Tibial artery (tissue), 4 donors: ENCODE data around the gene IQGAP2.

Source experiments
- DNase-seq, 2 donors: peaks; one replicate each; pipeline ENCODE4 v3.0.0-alpha.2; 2019
- H3K27ac ChIP-seq, 2 donors: fragments of 200-600 bp; sonication (generic) in 1 of 2; 1 replicate in 1 of 2; 2 replicates in 1 of 2; pipeline ENCODE4 v1.5.1; 2018 to 2019; ENCODE audit warnings: mild to moderate bottlenecking in 1 of 2
- H3K27me3 ChIP-seq, 2 donors: fragments of 200-600 bp; sonication (generic) in 1 of 2; one replicate each; pipeline versions ENCODE4 v1.5.1 to v1.6.0; 2016 to 2019
- H3K36me3 ChIP-seq, 3 donors: fragments of 200-600 bp; sonication (generic) in 2 of 3; one replicate each; pipeline ENCODE4 v1.5.1; 2016 to 2019; ENCODE audit warnings: mild to moderate bottlenecking in 2 of 3
- H3K4me1 ChIP-seq, 4 donors: fragments of 200-600 bp; sonication (generic) in 2 of 4; 1 replicate in 3 of 4; 2 replicates in 1 of 4; pipeline ENCODE4 v1.5.1; 2016 to 2019
- H3K4me3 ChIP-seq, 2 donors: fragments of 200-600 bp; sonication (generic) in 1 of 2; 1 replicate in 1 of 2; 2 replicates in 1 of 2; pipeline ENCODE4 v1.5.1; 2018 to 2019; ENCODE audit warnings: mild to moderate bottlenecking in 2 of 2
- H3K9me3 ChIP-seq, 3 donors: fragments of 200-600 bp; sonication (generic) in 1 of 3; one replicate each; pipeline ENCODE4 v1.5.1; 2016 to 2019
- intact Hi-C: fragments of 100-400 bp; cut with DNase I; formaldehyde crosslinking; loops from one replicate; pipeline ENCODE4 v1.15.0; 2023; ENCODE audit warnings: low total_unique reads
- TF ChIP-seq, protein P1 (sequence below), 2 experiments: fragments of 200-600 bp in 1 of 2; fragments of 450-650 bp in 1 of 2; IDR thresholded peaks; one replicate each; pipeline ENCODE4 v1.5.1; 2017 to 2019; ENCODE audit warnings: antibody characterized with exemption in 2 of 2, mild to moderate bottlenecking in 1 of 2, moderate library complexity in 1 of 2

Gene IQGAP2

DNA sequence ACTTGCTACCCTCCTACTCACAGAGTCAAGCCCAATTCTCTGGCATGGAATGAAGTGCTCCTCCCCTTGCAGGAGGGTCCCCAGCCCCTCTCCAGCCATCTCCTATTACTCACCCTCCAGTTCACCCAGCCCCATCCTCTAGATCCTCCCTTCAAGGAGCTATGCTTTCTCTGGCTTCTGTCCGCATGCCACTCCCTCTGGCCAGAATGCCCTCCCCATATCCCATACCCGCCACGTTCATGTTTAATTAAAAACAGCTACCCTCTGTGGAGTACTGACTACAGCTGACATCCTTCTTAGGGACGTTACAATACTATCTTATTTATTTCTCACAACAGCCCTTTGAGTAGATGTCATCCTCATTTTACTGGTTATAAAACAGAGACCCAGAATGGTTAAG, 315.8 kb downstream of the IQGAP2 start:
- no peak for DNase-seq
- TF ChIP-seq, protein P1, sequence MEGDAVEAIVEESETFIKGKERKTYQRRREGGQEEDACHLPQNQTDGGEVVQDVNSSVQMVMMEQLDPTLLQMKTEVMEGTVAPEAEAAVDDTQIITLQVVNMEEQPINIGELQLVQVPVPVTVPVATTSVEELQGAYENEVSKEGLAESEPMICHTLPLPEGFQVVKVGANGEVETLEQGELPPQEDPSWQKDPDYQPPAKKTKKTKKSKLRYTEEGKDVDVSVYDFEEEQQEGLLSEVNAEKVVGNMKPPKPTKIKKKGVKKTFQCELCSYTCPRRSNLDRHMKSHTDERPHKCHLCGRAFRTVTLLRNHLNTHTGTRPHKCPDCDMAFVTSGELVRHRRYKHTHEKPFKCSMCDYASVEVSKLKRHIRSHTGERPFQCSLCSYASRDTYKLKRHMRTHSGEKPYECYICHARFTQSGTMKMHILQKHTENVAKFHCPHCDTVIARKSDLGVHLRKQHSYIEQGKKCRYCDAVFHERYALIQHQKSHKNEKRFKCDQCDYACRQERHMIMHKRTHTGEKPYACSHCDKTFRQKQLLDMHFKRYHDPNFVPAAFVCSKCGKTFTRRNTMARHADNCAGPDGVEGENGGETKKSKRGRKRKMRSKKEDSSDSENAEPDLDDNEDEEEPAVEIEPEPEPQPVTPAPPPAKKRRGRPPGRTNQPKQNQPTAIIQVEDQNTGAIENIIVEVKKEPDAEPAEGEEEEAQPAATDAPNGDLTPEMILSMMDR (IDR thresholded peaks at IDR 0.05): no peak
- intact Hi-C loops: no loop called here
- Histone ChIP-seq H3K4me1 (peaks cover 0 to 24% (median 14%) of the 10 kb centered on the region in 4 donors), H3K9me3 (no peaks in the 10 kb centered on the region), H3K4me3 (no peak overlapping the region), H3K36me3 (no peaks in the 10 kb centered on the region), H3K27me3 (no peaks in the 10 kb centered on the region), H3K27ac (no peak overlapping the region)

DNA sequence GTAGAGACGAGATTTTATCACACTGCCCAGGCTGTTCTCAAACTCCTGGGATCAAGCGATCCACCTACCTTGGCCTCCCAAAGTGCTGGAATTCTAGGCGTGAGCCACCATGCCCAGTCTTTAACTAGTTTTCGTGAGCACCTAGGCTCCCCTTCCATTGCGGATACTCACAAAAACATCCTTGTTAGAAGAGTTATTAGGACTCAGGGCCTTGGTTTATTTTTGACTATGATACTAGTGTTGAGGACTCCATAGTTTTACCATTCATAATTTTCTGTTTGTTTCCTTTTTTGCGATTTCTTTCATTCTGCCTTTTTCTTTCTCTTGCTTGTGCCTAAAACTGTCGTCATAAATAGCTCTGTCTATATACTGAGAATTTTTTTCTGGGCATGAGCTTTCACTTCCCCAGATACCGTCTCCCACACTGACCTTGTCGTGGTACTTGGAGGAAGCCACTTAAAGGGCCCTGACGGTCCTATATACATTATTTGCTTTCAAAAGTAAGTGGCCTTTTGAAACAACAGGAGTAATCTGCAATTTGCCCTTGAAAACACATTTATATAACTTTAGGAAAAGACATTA, 318.0 kb downstream of the IQGAP2 start:
- TF ChIP-seq, protein P1 (IDR thresholded peaks at IDR 0.05): no peak
- no peak overlapping the region for H3K27ac ChIP-seq
- H3K4me1 ChIP-seq: peaks cover 0 to 10% (median 4%) of the 10 kb centered on the region in 4 donors
- no peaks in the 10 kb centered on the region for H3K36me3 ChIP-seq
- no peak overlapping the region for H3K4me3 ChIP-seq
- H3K9me3 ChIP-seq: no peaks in the 10 kb centered on the region
- H3K27me3 ChIP-seq: no peaks in the 10 kb centered on the region
- DNase-seq: no peak
- intact Hi-C loops: no loop called here

DNA sequence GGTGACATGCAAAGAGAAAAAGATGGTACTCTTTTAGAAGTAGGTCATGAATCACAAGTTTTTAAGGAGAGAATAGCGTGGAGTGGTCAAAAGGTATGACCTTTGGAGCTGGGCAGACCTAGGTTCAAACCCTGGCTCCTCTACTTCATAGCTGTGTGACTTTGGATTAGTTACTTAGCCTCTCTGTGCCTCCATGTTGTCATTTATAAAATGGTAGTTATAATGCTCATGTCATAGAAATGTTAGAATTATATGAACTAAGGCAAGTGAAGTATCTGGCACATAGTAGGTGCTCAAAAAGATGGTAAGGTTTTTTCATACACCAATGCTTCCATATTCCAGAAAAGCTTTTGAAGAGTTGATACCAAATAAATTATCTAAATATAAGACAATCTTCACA, 320.2 kb downstream of the IQGAP2 start:
- no peaks in the 10 kb centered on the region for H3K27me3 ChIP-seq
- no peak overlapping the region for H3K27ac ChIP-seq
- no peaks in the 10 kb centered on the region for H3K4me1 ChIP-seq
- H3K36me3 ChIP-seq: no peaks in the 10 kb centered on the region
- TF ChIP-seq, protein P1 (IDR thresholded peaks at IDR 0.05): no peak
- H3K4me3 ChIP-seq: no peak overlapping the region
- no peak for DNase-seq
- intact Hi-C loops: no loop called here
- peaks cover 0 to 3% (median 2%) of the 10 kb centered on the region in 3 donors for H3K9me3 ChIP-seq

DNA sequence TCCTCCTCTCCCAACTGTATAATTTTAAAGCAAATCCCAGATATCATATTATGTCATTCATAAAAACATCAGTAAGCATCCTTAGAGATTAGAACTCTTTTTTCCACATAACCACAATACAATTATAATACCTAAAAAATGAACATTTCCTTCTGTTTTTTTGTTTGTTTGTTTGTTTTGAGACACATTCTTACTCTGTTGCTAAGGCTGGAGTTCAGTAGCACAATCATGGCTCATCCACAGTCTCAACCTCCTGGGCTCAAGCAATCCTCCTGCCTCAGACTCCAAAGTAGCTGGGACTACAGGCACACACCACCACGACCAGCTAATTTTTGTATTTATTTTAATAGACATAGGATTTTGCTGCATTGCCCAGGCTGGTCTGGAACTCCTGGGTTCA, 320.8 kb downstream of the IQGAP2 start:
- H3K4me1 ChIP-seq: no peaks in the 10 kb centered on the region
- no peak for DNase-seq
- no peaks in the 10 kb centered on the region for H3K36me3 ChIP-seq
- TF ChIP-seq, protein P1 (IDR thresholded peaks at IDR 0.05): no peak
- H3K27me3 ChIP-seq: no peaks in the 10 kb centered on the region
- H3K9me3 ChIP-seq: peaks cover 0 to 9% (median 6%) of the 10 kb centered on the region in 3 donors
- H3K4me3 ChIP-seq: no peak overlapping the region
- intact Hi-C loops: no loop called here
- H3K27ac ChIP-seq: no peak overlapping the region

DNA sequence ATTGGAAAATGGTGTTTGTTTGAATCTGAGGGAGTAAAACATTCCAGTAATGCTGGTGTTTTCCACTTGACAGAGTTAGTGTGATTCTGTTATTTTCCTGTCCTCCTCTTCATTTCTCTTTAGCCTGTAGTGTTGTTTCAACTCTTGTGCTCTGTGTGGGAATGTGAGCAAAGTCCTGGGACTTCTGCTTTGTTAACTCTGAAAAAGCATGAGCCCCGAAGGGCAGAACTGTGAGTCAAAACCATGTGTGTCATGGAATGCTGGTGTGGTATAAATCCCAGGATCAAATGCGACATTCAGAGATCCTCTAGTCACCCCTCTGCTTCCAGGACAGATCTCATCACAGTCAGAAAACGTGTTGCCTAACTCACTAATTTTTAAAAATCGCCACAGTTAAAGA, 321.8 kb downstream of the IQGAP2 start:
- Histone ChIP-seq H3K4me3 (no peak overlapping the region), H3K36me3 (peaks cover 0 to 1% (median 0%) of the 10 kb centered on the region in 3 donors), H3K9me3 (peaks cover 0 to 19% (median 13%) of the 10 kb centered on the region in 3 donors), H3K4me1 (no peaks in the 10 kb centered on the region), H3K27me3 (no peaks in the 10 kb centered on the region), H3K27ac (no peak overlapping the region)
- DNase-seq: no peak
- intact Hi-C loops: no loop called here
- TF ChIP-seq, protein P1 (IDR thresholded peaks at IDR 0.05): no peak

DNA sequence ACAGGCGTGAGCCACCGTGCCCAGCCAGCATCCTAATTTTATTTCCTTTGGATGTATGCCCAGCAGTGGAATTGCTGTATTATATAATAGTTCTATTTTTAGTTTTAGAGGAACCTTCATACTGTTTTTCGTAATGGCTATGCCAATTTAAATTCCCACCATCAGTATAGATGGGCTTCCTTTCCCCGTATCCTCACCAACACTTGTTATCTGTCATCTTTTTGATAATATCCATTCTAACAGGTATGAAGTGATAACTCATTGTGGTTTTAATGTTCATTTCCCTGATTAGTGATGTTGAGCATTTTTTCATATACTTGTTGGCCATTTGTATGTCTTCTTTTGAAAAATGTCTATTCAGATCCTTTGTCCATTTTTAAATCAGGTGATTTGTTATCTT, 325.9 kb downstream of the IQGAP2 start:
- H3K36me3 ChIP-seq: peaks cover 0 to 28% (median 0%) of the 10 kb centered on the region in 3 donors
- no peaks in the 10 kb centered on the region for H3K4me1 ChIP-seq
- TF ChIP-seq, protein P1 (IDR thresholded peaks at IDR 0.05): no peak
- H3K9me3 ChIP-seq: peaks cover 0 to 29% (median 19%) of the 10 kb centered on the region in 3 donors
- H3K27me3 ChIP-seq: no peaks in the 10 kb centered on the region
- DNase-seq: no peak
- no peak overlapping the region for H3K27ac ChIP-seq
- intact Hi-C loops: no loop called here
- no peak overlapping the region for H3K4me3 ChIP-seq
